ENCODE data around the gene JUN. TPM values are rescaled to one million over a fixed set of nuclear protein-coding genes. Genes with fewer than 3 reads are reported as not detected.

JUN gene
- total and polyA plus RNA-seq, 2 experiments from 2014 or later, result 23.3 to 28.5 TPM

DNA sequence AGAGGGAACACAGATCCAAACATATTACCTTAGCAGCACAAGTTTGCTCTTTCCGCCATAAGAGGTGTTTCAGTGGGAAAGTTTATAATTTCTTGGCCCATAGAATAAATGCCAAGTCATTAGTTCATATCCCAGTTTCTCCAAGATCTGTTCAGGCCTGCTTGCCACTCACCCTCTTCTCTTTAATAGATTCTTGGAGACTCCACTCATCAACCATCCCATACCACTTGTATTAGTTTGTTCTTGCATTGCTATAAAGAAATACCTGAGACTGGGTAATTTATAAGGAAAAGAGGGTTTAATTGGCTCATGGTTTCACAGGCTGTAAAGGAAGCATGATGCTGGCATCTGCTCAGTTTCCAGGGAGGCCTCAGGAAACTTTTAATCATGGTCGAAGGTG is 49.2 kb downstream of the JUN start:
- H3K9me2 ChIP-seq (ENCODE audit: insufficient read depth), result peaks cover 10% of the 10 kb centered on the region; the same call in 1 of the 2 replicates
- no peak overlapping the region for H3K4me2 ChIP-seq
- Mint-ChIP-seq H3K27ac (no peak overlapping the region), H3K27me3 (ENCODE audit: insufficient read depth, low read depth, poor library complexity) (peaks cover 1% of the 10 kb centered on the region), H3K9me3 (peaks cover 2% of the 10 kb centered on the region; the same call in 1 of the 3 replicates), H3K36me3 (ENCODE audit: low read depth) (no peaks in the 10 kb centered on the region), H3K4me1 (no peaks in the 10 kb centered on the region), H3K4me3 (no peak overlapping the region)
- H3K4me1 ChIP-seq (ENCODE audit: insufficient read depth), result no peaks in the 10 kb centered on the region
- H3K4me3 ChIP-seq, result no peak overlapping the region
- no peak for DNase-seq (ENCODE audit: low spot score)
- H2AFZ ChIP-seq, result no peak overlapping the region
- no peaks in the 10 kb centered on the region for H4K20me1 ChIP-seq (replicated peaks; ENCODE audit: insufficient read depth)
- TF ChIP-seq POLR2AphosphoS5 (IDR thresholded peaks at IDR 0.05; ENCODE audit: low read depth) (no peak), CREB1 (CRISPR knock-in tag; IDR thresholded peaks at IDR 0.05; ENCODE audit: low read depth) (no peak), ZNF462 (CRISPR knock-in tag; IDR thresholded peaks at IDR 0.05) (no peak), ETS1 (IDR thresholded peaks at IDR 0.05) (no peak), EZH2 (IDR thresholded peaks at IDR 0.05; ENCODE audit: low read depth, unreplicated experiment) (no peak), NANOG (IDR thresholded peaks at IDR 0.05; ENCODE audit: borderline replicate concordance) (no peak), ZNF331 (CRISPR knock-in tag; IDR thresholded peaks at IDR 0.05; ENCODE audit: low read depth) (no peak), JUNB (IDR thresholded peaks at IDR 0.05; ENCODE audit: unreplicated experiment) (no peak), REST (IDR thresholded peaks at IDR 0.05; ENCODE audit: unreplicated experiment) (no peak), ZNF114 (CRISPR knock-in tag; IDR thresholded peaks at IDR 0.05) (no peak), EZH2phosphoT487 (IDR thresholded peaks at IDR 0.05; ENCODE audit: unreplicated experiment) (no peak), STAT1 (IDR thresholded peaks at IDR 0.05; ENCODE audit: unreplicated experiment) (no peak)
- TF ChIP-seq, protein P1, sequence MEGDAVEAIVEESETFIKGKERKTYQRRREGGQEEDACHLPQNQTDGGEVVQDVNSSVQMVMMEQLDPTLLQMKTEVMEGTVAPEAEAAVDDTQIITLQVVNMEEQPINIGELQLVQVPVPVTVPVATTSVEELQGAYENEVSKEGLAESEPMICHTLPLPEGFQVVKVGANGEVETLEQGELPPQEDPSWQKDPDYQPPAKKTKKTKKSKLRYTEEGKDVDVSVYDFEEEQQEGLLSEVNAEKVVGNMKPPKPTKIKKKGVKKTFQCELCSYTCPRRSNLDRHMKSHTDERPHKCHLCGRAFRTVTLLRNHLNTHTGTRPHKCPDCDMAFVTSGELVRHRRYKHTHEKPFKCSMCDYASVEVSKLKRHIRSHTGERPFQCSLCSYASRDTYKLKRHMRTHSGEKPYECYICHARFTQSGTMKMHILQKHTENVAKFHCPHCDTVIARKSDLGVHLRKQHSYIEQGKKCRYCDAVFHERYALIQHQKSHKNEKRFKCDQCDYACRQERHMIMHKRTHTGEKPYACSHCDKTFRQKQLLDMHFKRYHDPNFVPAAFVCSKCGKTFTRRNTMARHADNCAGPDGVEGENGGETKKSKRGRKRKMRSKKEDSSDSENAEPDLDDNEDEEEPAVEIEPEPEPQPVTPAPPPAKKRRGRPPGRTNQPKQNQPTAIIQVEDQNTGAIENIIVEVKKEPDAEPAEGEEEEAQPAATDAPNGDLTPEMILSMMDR (conservative IDR thresholded peaks at IDR 0.05; ENCODE audit: low read depth in 2 of 2), result no peak
- no peaks in the 10 kb centered on the region for H3K27me3 ChIP-seq (ENCODE audit: insufficient read depth)
- no peak overlapping the region for H3K27ac ChIP-seq (ENCODE audit: low read depth)
- no peaks in the 10 kb centered on the region; the same call in 1 of the 2 replicates for H3K36me3 ChIP-seq (ENCODE audit: insufficient read depth)
- H3K79me2 ChIP-seq (replicated peaks; ENCODE audit: insufficient read depth), result no peaks in the 10 kb centered on the region
- H3F3A ChIP-seq (replicated peaks; ENCODE audit: low read depth), result peaks cover 8% of the 10 kb centered on the region
- no peak for ATAC-seq

All from GM23338 (cell line).